Upper lobe of left lung (tissue), 6 donors: ENCODE data around the gene LGMN. TPM values are rescaled to one million over a fixed set of nuclear protein-coding genes. Genes with fewer than 3 reads are reported as not detected.

Experiments
- ATAC-seq, 2 donors: fragments of 200-7000 bp; cut with Tn5 transposase; one replicate each; pipeline ENCODE4 v1.9.1; 2022; ENCODE audit warnings: mild to moderate bottlenecking in 2 of 2, moderate library complexity in 2 of 2; ENCODE audit not compliant: low FRiP score in 2 of 2
- DNase-seq, 2 donors: peaks; one replicate each; pipeline ENCODE4 v3.0.0-alpha.2; 2019 to 2020
- H3K27ac ChIP-seq, 4 donors: fragments of 200-600 bp; sonication (generic); one replicate each; pipeline ENCODE4 v1.5.1; 2016 to 2019
- H3K27me3 ChIP-seq, 4 donors: fragments of 200-600 bp; sonication (generic); one replicate each; pipeline ENCODE4 v1.5.1; 2017 to 2019
- H3K36me3 ChIP-seq, 4 donors: fragments of 200-600 bp; sonication (generic); one replicate each; pipeline ENCODE4 v1.5.1; 2016 to 2019
- H3K4me1 ChIP-seq, 4 donors: fragments of 200-600 bp; sonication (generic); one replicate each; pipeline ENCODE4 v1.5.1; 2018 to 2019
- H3K4me3 ChIP-seq, 4 donors: fragments of 200-600 bp; sonication (generic); one replicate each; pipeline ENCODE4 v1.5.1; 2017 to 2019; ENCODE audit warnings: mild to moderate bottlenecking in 2 of 4, moderate library complexity in 1 of 4
- H3K9me3 ChIP-seq, 4 donors: fragments of 200-600 bp; sonication (generic); one replicate each; pipeline ENCODE4 v1.5.1; 2018 to 2019
- CTCF ChIP-seq, 6 experiments: fragments of 450-650 bp in 4 of 6; fragments of 200-600 bp in 2 of 6; sonication (generic) in 2 of 6; IDR thresholded peaks; one replicate each; pipeline ENCODE4 v1.5.1; 2016 to 2019; ENCODE audit warnings: antibody characterized with exemption in 6 of 6
- EP300 ChIP-seq, 4 donors: sonication (generic); formaldehyde crosslinking; IDR thresholded peaks; one replicate each; pipeline ENCODE4 v1.5.1; 2017; ENCODE audit warnings: antibody characterized with exemption in 4 of 4, control low read depth in 2 of 4
- POLR2A ChIP-seq, 4 donors: fragments of 450-650 bp; IDR thresholded peaks; one replicate each; pipeline ENCODE4 v1.5.1; 2016 to 2017; ENCODE audit warnings: antibody characterized with exemption in 4 of 4, mild to moderate bottlenecking in 2 of 4
- POLR2AphosphoS5 ChIP-seq, 2 donors: sonication (generic); formaldehyde crosslinking; IDR thresholded peaks; one replicate each; pipeline ENCODE4 v1.5.1; 2017; ENCODE audit warnings: antibody characterized with exemption in 2 of 2
- WGBS, 2 donors: methylation state at CpG; one replicate each; pipeline ENCODE4 v1.1.5; 2017 to 2018; 5-methylcytosine and 5-hydroxymethylcytosine counted together
- total RNA-seq, 6 donors: library from RNA; depleted of rRNA in 4 of 6; stranded (reverse); fragments of >200 nt in 4 of 6; gene quantifications; one replicate each; pipeline versions ENCODE4 v1.1.0 to v1.2.1, GENCODE V29; 2016 to 2021
- donor health status: DM: no; HTN: no; CAD: no; lungs with moderate emphysema.
- donor health status: DM: no; HTN: yes; CAD: no; lungs with severe emphysema.

Gene LGMN
- total RNA-seq, 6 donors from 2014 or later, result 53.4 to 222 (median 123) TPM

GRCh38 chr14:92709340-92710000 lies 39.0 kb downstream of the LGMN start:
- Histone ChIP-seq H3K27me3 (no peaks in the 10 kb centered on the region), H3K4me3 (no peak overlapping the region), H3K4me1 (no peaks in the 10 kb centered on the region), H3K9me3 (no peaks in the 10 kb centered on the region), H3K36me3 (peaks cover 9 to 78% (median 53%) of the 10 kb centered on the region in 4 donors), H3K27ac (peak overlapping the region in 1 of 4 donors; percentile 33)
- 87 to 89% methylated on average over 13 of the region's 13 CpGs for WGBS, 2 donors
- TF ChIP-seq POLR2AphosphoS5 (IDR thresholded peaks at IDR 0.05), result no peak
- TF ChIP-seq CTCF (IDR thresholded peaks at IDR 0.05), result no peak
- TF ChIP-seq EP300 (IDR thresholded peaks at IDR 0.05), result no peak
- no peak for TF ChIP-seq POLR2A (IDR thresholded peaks at IDR 0.05)
- DNase-seq, result no peak
- no peak for ATAC-seq

- H3K9me3 ChIP-seq, result no peaks in the 10 kb centered on the region
- no peak overlapping the region for H3K27ac ChIP-seq
- 95 to 98% methylated on average over 3 to 15 of the region's 15 CpGs for WGBS, 2 donors
- peaks cover 0 to 4% (median 2%) of the 10 kb centered on the region in 4 donors for H3K4me1 ChIP-seq
- no peak for DNase-seq
- TF ChIP-seq EP300 (IDR thresholded peaks at IDR 0.05) (no peak), POLR2A (IDR thresholded peaks at IDR 0.05) (no peak), CTCF (IDR thresholded peaks at IDR 0.05) (no peak), POLR2AphosphoS5 (IDR thresholded peaks at IDR 0.05) (no peak)
- no peaks in the 10 kb centered on the region for H3K27me3 ChIP-seq
- H3K4me3 ChIP-seq, result no peak overlapping the region
- peaks cover 9 to 70% (median 50%) of the 10 kb centered on the region in 4 donors for H3K36me3 ChIP-seq
- ATAC-seq, result no peak
These were observed 42.0 kb downstream of the LGMN start for GRCh38 chr14:92706386-92706785.

- H3K9me3 ChIP-seq, result no peaks in the 10 kb centered on the region
- ATAC-seq, result no peak
- H3K4me1 ChIP-seq, result peaks cover 0 to 4% (median 2%) of the 10 kb centered on the region in 4 donors
- TF ChIP-seq EP300 (IDR thresholded peaks at IDR 0.05) (no peak), POLR2A (IDR thresholded peaks at IDR 0.05) (no peak), CTCF (IDR thresholded peaks at IDR 0.05) (no peak), POLR2AphosphoS5 (IDR thresholded peaks at IDR 0.05) (no peak)
- no peaks in the 10 kb centered on the region for H3K27me3 ChIP-seq
- peaks cover 5 to 55% (median 34%) of the 10 kb centered on the region in 4 donors for H3K36me3 ChIP-seq
- no peak for DNase-seq
- WGBS, 2 donors, result 82 to 90% methylated on average over 10 to 11 of the region's 11 CpGs
- no peak overlapping the region for H3K4me3 ChIP-seq
- peak overlapping the region in 1 of 4 donors; percentile 52 for H3K27ac ChIP-seq
These were observed 43.6 kb downstream of the LGMN start for GRCh38 chr14:92704821-92705220.

- TF ChIP-seq CTCF (IDR thresholded peaks at IDR 0.05) (no peak), POLR2A (IDR thresholded peaks at IDR 0.05) (no peak), POLR2AphosphoS5 (IDR thresholded peaks at IDR 0.05) (no peak), EP300 (IDR thresholded peaks at IDR 0.05) (no peak)
- Histone ChIP-seq H3K27me3 (no peaks in the 10 kb centered on the region), H3K4me1 (peaks cover 0 to 4% (median 2%) of the 10 kb centered on the region in 4 donors), H3K36me3 (peaks cover 5 to 49% (median 28%) of the 10 kb centered on the region in 4 donors), H3K9me3 (no peaks in the 10 kb centered on the region), H3K27ac (peak overlapping the region in 2 of 4 donors; percentile 30 to 52), H3K4me3 (no peak overlapping the region)
- ATAC-seq (peak; percentile 41 to 65), DNase-seq (peak in 1 of 2 donors; percentile 48)
- WGBS, 2 donors, result 71 to 82% methylated on average over 23 of the region's 23 CpGs
These were observed 44.2 kb downstream of the LGMN start for GRCh38 chr14:92704036-92704804.
